K562 (cell line): ENCODE data around the gene MTO1. TPM values are rescaled to one million over a fixed set of nuclear protein-coding genes. Genes with fewer than 3 reads are reported as not detected.
"Not testable (repeated sequence)": the region's sequence is repeated elsewhere in the genome, so short reads cannot be mapped to it uniquely, and the experiment has no call there.

Experiments
- ATAC-seq: fragments of 200-7000 bp; cut with Tn5 transposase; 3 replicates; pipeline ENCODE4 v1.9.1; 2020; ENCODE audit warnings: moderate library complexity
- BruUV-seq: library from RNA; stranded (reverse); fragments of 400-500 nt; replicated peaks from 2 replicates; lab custom pipeline; 2021; lab: Mats Ljungman, UMichigan
- CTCF ChIA-PET: fragments of 300-600 bp; formaldehyde crosslinking; extraction: SDS; loops from one replicate; lab custom pipeline; 2021; ENCODE audit warnings: low intra/inter-chr PET ratio; lab: Yijun Ruan, JAX
- POLR2A ChIA-PET: fragments of 300-600, 350-650 bp; sonication (Branson Sonifier 250); formaldehyde crosslinking; extraction: SDS; loops from one replicate; lab custom pipeline; 2021; ENCODE audit warnings: antibody characterized with exemption, inconsistent platforms; lab: Yijun Ruan, JAX
- DNase-seq, 4 experiments: peaks; one replicate each; pipeline versions ENCODE4 v3.0.0 to v3.0.0-alpha.2; 2011 to 2018; ENCODE audit warnings: low spot score in 3 of 4, mixed read lengths in 3 of 4; ENCODE audit errors: extremely low read depth in 1 of 4
- FAIRE-seq: peaks from 2 replicates; lab custom pipeline; 2011; peaks lifted over from hg19 to GRCh38; lab: Jason Lieb, UNC
- H2AFZ ChIP-seq: 2 replicates; pipeline ENCODE4 v1.6.0; 2011; ENCODE audit warnings: low read depth, low read length, control low read depth, inconsistent platforms
- H3K27ac ChIP-seq: fragments of 200-600 bp; 3 replicates; pipeline ENCODE4 v1.8.0; 2011; ENCODE audit warnings: low read depth, mild to moderate bottlenecking, control low read depth, inconsistent platforms, low read length, moderate library complexity, mixed read lengths; ENCODE audit errors: extremely low read depth
- H3K27me3 ChIP-seq, 2 experiments: fragments of 300-600 bp in 1 of 2; 2 replicates in 1 of 2; 3 replicates in 1 of 2; pipeline versions ENCODE4 v1.6.0 to v1.8.0; 2011; ENCODE audit warnings: inconsistent platforms in 2 of 2, low read length in 2 of 2, mild to moderate bottlenecking in 1 of 2, mixed read lengths in 1 of 2, moderate library complexity in 1 of 2; ENCODE audit not compliant: control insufficient read depth in 2 of 2, insufficient read depth in 2 of 2
- H3K36me3 ChIP-seq: fragments of 300-600 bp; 3 replicates; pipeline ENCODE4 v1.8.0; 2011; ENCODE audit warnings: mild to moderate bottlenecking, low read length, inconsistent platforms; ENCODE audit not compliant: control insufficient read depth, insufficient read depth
- H3K4me1 ChIP-seq, 2 experiments: fragments of 200-600 bp in 1 of 2; replicated peaks in 1 of 2; 2 replicates in 1 of 2; 3 replicates in 1 of 2; pipeline versions ENCODE4 v1.5.1 to v1.8.0; 2011; ENCODE audit warnings: inconsistent platforms in 2 of 2, low read length in 2 of 2, mild to moderate bottlenecking in 1 of 2, mixed read lengths in 1 of 2, moderate library complexity in 1 of 2; ENCODE audit not compliant: control insufficient read depth in 2 of 2, insufficient read depth in 2 of 2
- H3K4me2 ChIP-seq: 2 replicates; pipeline ENCODE4 v1.6.1; 2011; ENCODE audit warnings: low read length, control low read depth, inconsistent platforms, mixed read lengths; ENCODE audit not compliant: insufficient read depth
- H3K4me3 ChIP-seq: fragments of 200-600 bp; sonication (generic), shearing (Covaris generic); 2 replicates; pipeline ENCODE4 v1.5.1; 2016; ENCODE audit warnings: control low read depth, inconsistent platforms
- H3K79me2 ChIP-seq: fragments of 200-600 bp; 3 replicates; pipeline ENCODE4 v1.8.0; 2011; ENCODE audit warnings: low read length, inconsistent platforms; ENCODE audit not compliant: control insufficient read depth, insufficient read depth
- H3K9ac ChIP-seq, 2 experiments: 2 replicates each; pipeline versions ENCODE4 v1.6.0 to v1.6.1; 2011; ENCODE audit warnings: low read depth in 2 of 2, low read length in 2 of 2, control low read depth in 1 of 2, inconsistent platforms in 1 of 2, mild to moderate bottlenecking in 1 of 2, mixed read lengths in 1 of 2; ENCODE audit not compliant: insufficient read depth in 1 of 2
- H3K9me1 ChIP-seq: one replicate; pipeline ENCODE4 v1.6.0; 2011; ENCODE audit warnings: inconsistent platforms, mild to moderate bottlenecking, low read length, moderate library complexity; ENCODE audit not compliant: control insufficient read depth, insufficient read depth
- H3K9me3 ChIP-seq: replicated peaks from 2 replicates; pipeline ENCODE4 v1.5.1; 2011; ENCODE audit warnings: low read depth, low read length, inconsistent platforms; ENCODE audit not compliant: control insufficient read depth, insufficient read depth
- H4K20me1 ChIP-seq: replicated peaks from 2 replicates; pipeline ENCODE4 v1.6.1; 2011; ENCODE audit warnings: low read length, inconsistent platforms, mixed read lengths; ENCODE audit not compliant: control insufficient read depth, insufficient read depth
- FOSL1 ChIP-seq: fragments of 200-800 bp; sonication (Bioruptor generic); conservative IDR thresholded peaks from 2 replicates; pipeline ENCODE4 v1.6.1; 2016; ENCODE audit warnings: missing genetic modification characterization, missing compliant biosample characterization
- ZNF121 ChIP-seq: sonication (generic); formaldehyde crosslinking; conservative IDR thresholded peaks from 2 replicates; pipeline ENCODE4 v1.8.0; 2022; ENCODE audit warnings: missing genetic modification reagents
- ZNF143 ChIP-seq: sonication (generic); formaldehyde crosslinking; IDR thresholded peaks from 2 replicates; pipeline ENCODE4 v1.9.0; 2022; ENCODE audit warnings: mild to moderate bottlenecking, missing genetic modification reagents
- WGBS: fragments of 100-300 bp; shearing (Covaris generic); methylation state at CpG from one replicate; pipeline ENCODE4 v1.1.6; 2016; ENCODE audit warnings: low coverage, mixed read lengths; ENCODE audit not compliant: insufficient coverage; ENCODE audit errors: missing lambda C conversion rate; 5-methylcytosine and 5-hydroxymethylcytosine counted together
- in situ Hi-C: fragments of 300-500 bp; cut with MboI; formaldehyde crosslinking; loops from 4 replicates; pipeline ENCODE4 v1.15.0; 2018; ENCODE audit warnings: inconsistent platforms, mixed read lengths
- intact Hi-C: fragments of 100-400 bp; cut with micrococcal nuclease; formaldehyde crosslinking; loops from 2 replicates; pipeline ENCODE4 v1.14.2; 2022
- polyA plus RNA-seq, 8 experiments: library from polyadenylated mRNA; depleted of rRNA in 4 of 8; stranded (reverse) in 5 of 8; unstranded in 3 of 8; fragments of >200 nt; fragmentation: Nextera tagmentation in 2 of 8; fragmentation: Illumina TruSeq in 1 of 8; extraction: Ambion mirVana in 2 of 8; extraction: Trizol in 1 of 8; gene quantifications; 2 replicates each; pipeline versions ENCODE4 v1.2.1 to v1.2.3, GENCODE V29; 2011 to 2014; ENCODE audit warnings: inconsistent platforms in 1 of 8, missing spikeins in 1 of 8
- total RNA-seq, 7 experiments: library from RNA; depleted of rRNA in 6 of 7; stranded (reverse); fragments of >200 nt in 6 of 7; fragmentation: Illumina TruSeq in 2 of 7; extraction: Trizol in 2 of 7; gene quantifications; 2 replicates each; pipeline versions ENCODE4 v1.2.1 to v1.2.3, GENCODE V29; 2011 to 2021; ENCODE audit warnings: low replicate concordance in 1 of 7

MTO1 gene
- total and polyA plus RNA-seq, 9 of the 15 experiments (the other 6 are each of a cell fraction or from before 2014, with no cell fraction given), result 33.4 to 62.3 (median 50.6) TPM

DNA sequence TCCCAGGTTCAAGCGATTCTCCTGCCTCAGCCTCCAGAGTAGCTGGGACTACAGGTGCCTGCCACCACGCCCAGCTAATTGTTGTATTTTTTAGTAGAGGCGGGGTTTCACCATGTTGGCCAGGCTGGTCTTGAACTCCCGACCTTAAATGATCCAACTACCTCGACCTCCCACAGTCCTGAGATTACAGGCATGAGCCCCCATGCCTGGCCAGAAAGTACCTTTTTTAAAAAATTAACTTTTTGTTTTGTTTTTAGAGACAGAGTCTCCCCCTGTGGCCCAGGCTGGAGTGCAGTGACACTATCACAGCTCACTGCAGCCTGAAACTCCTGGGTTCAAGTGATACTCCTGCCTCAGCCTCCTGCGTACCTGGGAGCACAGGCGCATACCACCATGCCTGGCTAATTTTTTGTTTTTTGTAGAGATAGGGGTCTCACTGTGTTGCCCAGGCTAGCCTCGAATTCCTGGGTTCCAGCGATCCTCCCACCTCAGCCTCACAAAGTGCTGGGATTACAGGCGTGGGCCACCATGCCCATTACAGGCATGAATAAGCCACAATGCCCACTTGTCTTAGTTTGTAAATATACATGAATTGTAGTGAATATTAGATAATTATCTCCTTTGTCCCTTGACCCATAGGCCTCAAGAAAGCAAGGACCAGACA lies 76.7 kb downstream of the MTO1 start:
- ATAC-seq, result no peak
- ChIA-PET POLR2A (interaction anchor here (1.0 to 2.5 kb wide), 2 partner anchors 14 to 17 kb away, joined by 3 to 12 read pairs; partner anchors contain the start of gene EEF1A1), CTCF (no interaction called here)
- Histone ChIP-seq H4K20me1 (no peaks in the 10 kb centered on the region), H3K9me3 (no peaks in the 10 kb centered on the region), H3K4me1 (no peaks in the 10 kb centered on the region), H3K4me3 (no peak overlapping the region), H3K4me2 (no peak overlapping the region), H3K79me2 (no peaks in the 10 kb centered on the region), H2AFZ (no peak overlapping the region), H3K36me3 (no peaks in the 10 kb centered on the region), H3K27me3 (no peaks in the 10 kb centered on the region), H3K9me1 (no peaks in the 10 kb centered on the region), H3K9ac (no peak overlapping the region), H3K27ac (no peak overlapping the region)
- in situ Hi-C loops (no loop called here), intact Hi-C loops (no loop called here)
- FAIRE-seq, result no peak
- 58% methylated on average over 10 of the region's 10 CpGs for WGBS
- TF ChIP-seq FOSL1 (tag) (no peak), ZNF121 (peak; percentile 56; the same call in 1 of the 2 replicates), ZNF143 (no peak)
- BruUV-seq, result no TSS peak
- DNase-seq, result no peak

- H3K9me1 ChIP-seq, in situ Hi-C loops, H4K20me1 ChIP-seq, H3K4me3 ChIP-seq, H3K9ac ChIP-seq, H3K79me2 ChIP-seq, H3K27ac ChIP-seq, BruUV-seq, DNase-seq, H2AFZ ChIP-seq, intact Hi-C loops, H3K27me3 ChIP-seq, H3K4me2 ChIP-seq, H3K4me1 ChIP-seq, H3K9me3 ChIP-seq, H3K36me3 ChIP-seq, FAIRE-seq, ATAC-seq, CTCF ChIA-PET: not testable (repeated sequence)
- WGBS, result 43% methylated on average over 3 of the region's 3 CpGs
- POLR2A ChIA-PET, result interaction anchor here (0.6 to 4.3 kb wide), 3 partner anchors 9 to 21 kb away, joined by 3 to 29 read pairs (median 3); partner anchors contain the start of gene EEF1A1
Observed at GRCh38 chr6:73542481-73542880, 80.9 kb downstream of the MTO1 start.
